DND-41 (cell line): ENCODE data around the gene FEM1A.
"Not testable (repeated sequence)": the region's sequence is repeated elsewhere in the genome, so short reads cannot be mapped to it uniquely, and the experiment has no call there.

Source experiments
- EZH2 ChIP-seq: IDR thresholded peaks from 3 replicates; pipeline ENCODE4 v1.6.1; 2012; ENCODE audit warnings: borderline replicate concordance, low read depth, mild to moderate bottlenecking, moderate library complexity, low read length, inconsistent platforms; ENCODE audit not compliant: severe bottlenecking
- TF ChIP-seq, protein P1 (sequence below): IDR thresholded peaks from 2 replicates; pipeline ENCODE4 v1.5.1; 2012; ENCODE audit warnings: borderline replicate concordance, low read length, moderate library complexity, mild to moderate bottlenecking; ENCODE audit not compliant: poor library complexity, severe bottlenecking; ENCODE audit errors: extremely low read depth

- not testable (repeated sequence) for TF ChIP-seq EZH2
- TF ChIP-seq, protein P1, sequence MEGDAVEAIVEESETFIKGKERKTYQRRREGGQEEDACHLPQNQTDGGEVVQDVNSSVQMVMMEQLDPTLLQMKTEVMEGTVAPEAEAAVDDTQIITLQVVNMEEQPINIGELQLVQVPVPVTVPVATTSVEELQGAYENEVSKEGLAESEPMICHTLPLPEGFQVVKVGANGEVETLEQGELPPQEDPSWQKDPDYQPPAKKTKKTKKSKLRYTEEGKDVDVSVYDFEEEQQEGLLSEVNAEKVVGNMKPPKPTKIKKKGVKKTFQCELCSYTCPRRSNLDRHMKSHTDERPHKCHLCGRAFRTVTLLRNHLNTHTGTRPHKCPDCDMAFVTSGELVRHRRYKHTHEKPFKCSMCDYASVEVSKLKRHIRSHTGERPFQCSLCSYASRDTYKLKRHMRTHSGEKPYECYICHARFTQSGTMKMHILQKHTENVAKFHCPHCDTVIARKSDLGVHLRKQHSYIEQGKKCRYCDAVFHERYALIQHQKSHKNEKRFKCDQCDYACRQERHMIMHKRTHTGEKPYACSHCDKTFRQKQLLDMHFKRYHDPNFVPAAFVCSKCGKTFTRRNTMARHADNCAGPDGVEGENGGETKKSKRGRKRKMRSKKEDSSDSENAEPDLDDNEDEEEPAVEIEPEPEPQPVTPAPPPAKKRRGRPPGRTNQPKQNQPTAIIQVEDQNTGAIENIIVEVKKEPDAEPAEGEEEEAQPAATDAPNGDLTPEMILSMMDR = not testable (repeated sequence)
Observed at GRCh38 chr19:4822354-4822753, 30.8 kb downstream of the FEM1A start.
